Measurements from ENCODE around the gene PFKP. TPM values are rescaled to one million over a fixed set of nuclear protein-coding genes. Genes with fewer than 3 reads are reported as not detected.

PFKP gene
- total RNA-seq, 4 donors from 2014 or later, result 22.4 to 45.4 (median 29.1) TPM

GRCh38 chr10:3132036-3133025 is 65.0 kb downstream of the PFKP start:
- H3K4me1 ChIP-seq, result no peaks in the 10 kb centered on the region
- H3K27me3 ChIP-seq, result no peaks in the 10 kb centered on the region
- 92 to 94% methylated on average over 22 of the region's 22 CpGs for WGBS, 2 donors
- no peak overlapping the region for H3K4me3 ChIP-seq
- no peak for DNase-seq (ENCODE audit: low spot score in 2 of 2)
- TF ChIP-seq CTCF (IDR thresholded peaks at IDR 0.05), result no peak
- TF ChIP-seq POLR2A (IDR thresholded peaks at IDR 0.05), result no peak
- no peak for TF ChIP-seq EP300 (IDR thresholded peaks at IDR 0.05)
- H3K9me3 ChIP-seq, result peaks cover 0 to 2% (median 0%) of the 10 kb centered on the region in 4 donors
- no peak overlapping the region for H3K27ac ChIP-seq
- H3K36me3 ChIP-seq, result peaks cover 0 to 92% (median 2%) of the 10 kb centered on the region in 3 donors

GRCh38 chr10:3133948-3134347 is 66.6 kb downstream of the PFKP start:
- no peak overlapping the region for H3K27ac ChIP-seq
- H3K9me3 ChIP-seq, result no peaks in the 10 kb centered on the region
- no peak for DNase-seq (ENCODE audit: low spot score in 2 of 2)
- 74 to 79% methylated on average over 5 of the region's 5 CpGs for WGBS, 2 donors
- H3K4me1 ChIP-seq, result no peaks in the 10 kb centered on the region
- peaks cover 2 to 97% (median 10%) of the 10 kb centered on the region in 3 donors for H3K36me3 ChIP-seq
- TF ChIP-seq CTCF (IDR thresholded peaks at IDR 0.05) (no peak), POLR2A (IDR thresholded peaks at IDR 0.05) (no peak), EP300 (IDR thresholded peaks at IDR 0.05) (no peak)
- H3K4me3 ChIP-seq, result no peak overlapping the region
- no peaks in the 10 kb centered on the region for H3K27me3 ChIP-seq

GRCh38 chr10:3135006-3135405 is 67.7 kb downstream of the PFKP start:
- TF ChIP-seq EP300 (IDR thresholded peaks at IDR 0.05) (no peak), POLR2A (IDR thresholded peaks at IDR 0.05) (no peak), CTCF (IDR thresholded peaks at IDR 0.05) (no peak)
- Histone ChIP-seq H3K36me3 (peaks cover 2 to 97% (median 12%) of the 10 kb centered on the region in 3 donors), H3K27ac (no peak overlapping the region), H3K27me3 (no peaks in the 10 kb centered on the region), H3K4me3 (no peak overlapping the region), H3K9me3 (no peaks in the 10 kb centered on the region), H3K4me1 (peaks cover 0 to under 1% (median 0%) of the 10 kb centered on the region in 4 donors)
- 90 to 92% methylated on average over 3 of the region's 3 CpGs for WGBS, 2 donors
- no peak for DNase-seq (ENCODE audit: low spot score in 2 of 2)

- H3K4me3 ChIP-seq, result no peak overlapping the region
- 70 to 79% methylated on average over 12 to 14 of the region's 14 CpGs for WGBS, 2 donors
- no peak overlapping the region for H3K27ac ChIP-seq
- no peak for TF ChIP-seq EP300 (IDR thresholded peaks at IDR 0.05)
- TF ChIP-seq POLR2A (IDR thresholded peaks at IDR 0.05), result no peak
- no peak for TF ChIP-seq CTCF (IDR thresholded peaks at IDR 0.05)
- no peaks in the 10 kb centered on the region for H3K9me3 ChIP-seq
- H3K27me3 ChIP-seq, result no peaks in the 10 kb centered on the region
- DNase-seq (ENCODE audit: low spot score in 2 of 2), result no peak
- peaks cover 2 to 100% (median 12%) of the 10 kb centered on the region in 3 donors for H3K36me3 ChIP-seq
- peaks cover 0 to 9% (median 2%) of the 10 kb centered on the region in 4 donors for H3K4me1 ChIP-seq
Observed at GRCh38 chr10:3136336-3136735, 69.0 kb downstream of the PFKP start.
